Measurements from ENCODE around the gene RPRD1B.

GRCh38 chr20:38108438-38108985 lies 75.0 kb downstream of the RPRD1B start:
- TF ChIP-seq KAT8 (CRISPR knock-in tag; IDR thresholded peaks at IDR 0.05) (no peak), PHF8 (CRISPR knock-in tag; IDR thresholded peaks at IDR 0.05) (no peak), CTCF (CRISPR knock-in tag; IDR thresholded peaks at IDR 0.05) (no peak), ZNF101 (CRISPR knock-in tag; IDR thresholded peaks at IDR 0.05; ENCODE audit: borderline replicate concordance, low read depth) (no peak), ZNF768 (CRISPR knock-in tag; IDR thresholded peaks at IDR 0.05) (no peak), SMYD3 (CRISPR knock-in tag; IDR thresholded peaks at IDR 0.05) (no peak), BATF2 (CRISPR knock-in tag; IDR thresholded peaks at IDR 0.05) (no peak), RFX5 (IDR thresholded peaks at IDR 0.05; ENCODE audit: low read depth, low read length) (no peak)
- TF ChIP-seq, protein P1, sequence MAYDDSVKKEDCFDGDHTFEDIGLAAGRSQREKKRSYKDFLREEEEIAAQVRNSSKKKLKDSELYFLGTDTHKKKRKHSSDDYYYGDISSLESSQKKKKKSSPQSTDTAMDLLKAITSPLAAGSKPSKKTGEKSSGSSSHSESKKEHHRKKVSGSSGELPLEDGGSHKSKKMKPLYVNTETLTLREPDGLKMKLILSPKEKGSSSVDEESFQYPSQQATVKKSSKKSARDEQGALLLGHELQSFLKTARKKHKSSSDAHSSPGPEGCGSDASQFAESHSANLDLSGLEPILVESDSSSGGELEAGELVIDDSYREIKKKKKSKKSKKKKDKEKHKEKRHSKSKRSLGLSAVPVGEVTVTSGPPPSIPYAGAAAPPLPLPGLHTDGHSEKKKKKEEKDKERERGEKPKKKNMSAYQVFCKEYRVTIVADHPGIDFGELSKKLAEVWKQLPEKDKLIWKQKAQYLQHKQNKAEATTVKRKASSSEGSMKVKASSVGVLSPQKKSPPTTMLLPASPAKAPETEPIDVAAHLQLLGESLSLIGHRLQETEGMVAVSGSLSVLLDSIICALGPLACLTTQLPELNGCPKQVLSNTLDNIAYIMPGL (CRISPR knock-in tag; IDR thresholded peaks at IDR 0.05; ENCODE audit: borderline replicate concordance in 1 of 2, low read depth in 1 of 2), result no peak
